Measurements from ENCODE around the gene WRNIP1.

DNA sequence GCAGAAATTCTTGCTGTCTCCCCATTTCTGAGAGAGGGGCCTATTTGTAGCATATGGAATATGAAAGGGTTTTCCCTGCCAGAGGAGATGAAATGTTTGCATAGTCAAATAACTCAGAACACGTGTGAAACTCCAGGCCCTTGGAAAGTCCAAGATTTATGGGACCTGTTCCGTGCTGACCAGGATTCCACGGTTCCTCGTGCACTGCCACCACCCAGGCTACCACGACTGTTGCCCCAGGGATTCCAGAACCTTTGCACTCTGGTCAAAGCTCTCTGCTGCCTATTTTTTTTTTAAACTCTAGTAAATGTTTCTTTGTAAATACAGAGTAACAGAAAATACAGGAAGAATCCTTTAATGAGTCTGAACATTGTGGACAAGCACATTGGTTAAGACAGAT, 49.5 kb upstream of the WRNIP1 start:
- TF ChIP-seq, protein P1, sequence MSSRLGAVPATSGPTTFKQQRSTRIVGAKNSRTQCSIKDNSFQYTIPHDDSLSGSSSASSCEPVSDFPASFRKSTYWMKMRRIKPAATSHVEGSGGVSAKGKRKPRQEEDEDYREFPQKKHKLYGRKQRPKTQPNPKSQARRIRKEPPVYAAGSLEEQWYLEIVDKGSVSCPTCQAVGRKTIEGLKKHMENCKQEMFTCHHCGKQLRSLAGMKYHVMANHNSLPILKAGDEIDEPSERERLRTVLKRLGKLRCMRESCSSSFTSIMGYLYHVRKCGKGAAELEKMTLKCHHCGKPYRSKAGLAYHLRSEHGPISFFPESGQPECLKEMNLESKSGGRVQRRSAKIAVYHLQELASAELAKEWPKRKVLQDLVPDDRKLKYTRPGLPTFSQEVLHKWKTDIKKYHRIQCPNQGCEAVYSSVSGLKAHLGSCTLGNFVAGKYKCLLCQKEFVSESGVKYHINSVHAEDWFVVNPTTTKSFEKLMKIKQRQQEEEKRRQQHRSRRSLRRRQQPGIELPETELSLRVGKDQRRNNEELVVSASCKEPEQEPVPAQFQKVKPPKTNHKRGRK (CRISPR knock-in tag; IDR thresholded peaks at IDR 0.05; ENCODE audit: borderline replicate concordance) = no peak
- TF ChIP-seq, protein P2, sequence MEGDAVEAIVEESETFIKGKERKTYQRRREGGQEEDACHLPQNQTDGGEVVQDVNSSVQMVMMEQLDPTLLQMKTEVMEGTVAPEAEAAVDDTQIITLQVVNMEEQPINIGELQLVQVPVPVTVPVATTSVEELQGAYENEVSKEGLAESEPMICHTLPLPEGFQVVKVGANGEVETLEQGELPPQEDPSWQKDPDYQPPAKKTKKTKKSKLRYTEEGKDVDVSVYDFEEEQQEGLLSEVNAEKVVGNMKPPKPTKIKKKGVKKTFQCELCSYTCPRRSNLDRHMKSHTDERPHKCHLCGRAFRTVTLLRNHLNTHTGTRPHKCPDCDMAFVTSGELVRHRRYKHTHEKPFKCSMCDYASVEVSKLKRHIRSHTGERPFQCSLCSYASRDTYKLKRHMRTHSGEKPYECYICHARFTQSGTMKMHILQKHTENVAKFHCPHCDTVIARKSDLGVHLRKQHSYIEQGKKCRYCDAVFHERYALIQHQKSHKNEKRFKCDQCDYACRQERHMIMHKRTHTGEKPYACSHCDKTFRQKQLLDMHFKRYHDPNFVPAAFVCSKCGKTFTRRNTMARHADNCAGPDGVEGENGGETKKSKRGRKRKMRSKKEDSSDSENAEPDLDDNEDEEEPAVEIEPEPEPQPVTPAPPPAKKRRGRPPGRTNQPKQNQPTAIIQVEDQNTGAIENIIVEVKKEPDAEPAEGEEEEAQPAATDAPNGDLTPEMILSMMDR (IDR thresholded peaks at IDR 0.05) = no peak
- TF ChIP-seq NFE2L1 (CRISPR knock-in tag; IDR thresholded peaks at IDR 0.05) = no peak
- TF ChIP-seq, protein P3, sequence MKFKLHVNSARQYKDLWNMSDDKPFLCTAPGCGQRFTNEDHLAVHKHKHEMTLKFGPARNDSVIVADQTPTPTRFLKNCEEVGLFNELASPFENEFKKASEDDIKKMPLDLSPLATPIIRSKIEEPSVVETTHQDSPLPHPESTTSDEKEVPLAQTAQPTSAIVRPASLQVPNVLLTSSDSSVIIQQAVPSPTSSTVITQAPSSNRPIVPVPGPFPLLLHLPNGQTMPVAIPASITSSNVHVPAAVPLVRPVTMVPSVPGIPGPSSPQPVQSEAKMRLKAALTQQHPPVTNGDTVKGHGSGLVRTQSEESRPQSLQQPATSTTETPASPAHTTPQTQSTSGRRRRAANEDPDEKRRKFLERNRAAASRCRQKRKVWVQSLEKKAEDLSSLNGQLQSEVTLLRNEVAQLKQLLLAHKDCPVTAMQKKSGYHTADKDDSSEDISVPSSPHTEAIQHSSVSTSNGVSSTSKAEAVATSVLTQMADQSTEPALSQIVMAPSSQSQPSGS (CRISPR knock-in tag; IDR thresholded peaks at IDR 0.05; ENCODE audit: borderline replicate concordance, low read depth) = no peak
- TF ChIP-seq, protein P4, sequence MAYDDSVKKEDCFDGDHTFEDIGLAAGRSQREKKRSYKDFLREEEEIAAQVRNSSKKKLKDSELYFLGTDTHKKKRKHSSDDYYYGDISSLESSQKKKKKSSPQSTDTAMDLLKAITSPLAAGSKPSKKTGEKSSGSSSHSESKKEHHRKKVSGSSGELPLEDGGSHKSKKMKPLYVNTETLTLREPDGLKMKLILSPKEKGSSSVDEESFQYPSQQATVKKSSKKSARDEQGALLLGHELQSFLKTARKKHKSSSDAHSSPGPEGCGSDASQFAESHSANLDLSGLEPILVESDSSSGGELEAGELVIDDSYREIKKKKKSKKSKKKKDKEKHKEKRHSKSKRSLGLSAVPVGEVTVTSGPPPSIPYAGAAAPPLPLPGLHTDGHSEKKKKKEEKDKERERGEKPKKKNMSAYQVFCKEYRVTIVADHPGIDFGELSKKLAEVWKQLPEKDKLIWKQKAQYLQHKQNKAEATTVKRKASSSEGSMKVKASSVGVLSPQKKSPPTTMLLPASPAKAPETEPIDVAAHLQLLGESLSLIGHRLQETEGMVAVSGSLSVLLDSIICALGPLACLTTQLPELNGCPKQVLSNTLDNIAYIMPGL (CRISPR knock-in tag; IDR thresholded peaks at IDR 0.05) = no peak
- TF ChIP-seq RELA (CRISPR knock-in tag; IDR thresholded peaks at IDR 0.05; ENCODE audit: borderline replicate concordance) = no peak
- no peak for TF ChIP-seq ZNF219 (CRISPR knock-in tag; IDR thresholded peaks at IDR 0.05; ENCODE audit: borderline replicate concordance)
- no peak for TF ChIP-seq GRHL2 (CRISPR knock-in tag; IDR thresholded peaks at IDR 0.05; ENCODE audit: insufficient replicate concordance, severe bottlenecking)
- TF ChIP-seq, protein P5, sequence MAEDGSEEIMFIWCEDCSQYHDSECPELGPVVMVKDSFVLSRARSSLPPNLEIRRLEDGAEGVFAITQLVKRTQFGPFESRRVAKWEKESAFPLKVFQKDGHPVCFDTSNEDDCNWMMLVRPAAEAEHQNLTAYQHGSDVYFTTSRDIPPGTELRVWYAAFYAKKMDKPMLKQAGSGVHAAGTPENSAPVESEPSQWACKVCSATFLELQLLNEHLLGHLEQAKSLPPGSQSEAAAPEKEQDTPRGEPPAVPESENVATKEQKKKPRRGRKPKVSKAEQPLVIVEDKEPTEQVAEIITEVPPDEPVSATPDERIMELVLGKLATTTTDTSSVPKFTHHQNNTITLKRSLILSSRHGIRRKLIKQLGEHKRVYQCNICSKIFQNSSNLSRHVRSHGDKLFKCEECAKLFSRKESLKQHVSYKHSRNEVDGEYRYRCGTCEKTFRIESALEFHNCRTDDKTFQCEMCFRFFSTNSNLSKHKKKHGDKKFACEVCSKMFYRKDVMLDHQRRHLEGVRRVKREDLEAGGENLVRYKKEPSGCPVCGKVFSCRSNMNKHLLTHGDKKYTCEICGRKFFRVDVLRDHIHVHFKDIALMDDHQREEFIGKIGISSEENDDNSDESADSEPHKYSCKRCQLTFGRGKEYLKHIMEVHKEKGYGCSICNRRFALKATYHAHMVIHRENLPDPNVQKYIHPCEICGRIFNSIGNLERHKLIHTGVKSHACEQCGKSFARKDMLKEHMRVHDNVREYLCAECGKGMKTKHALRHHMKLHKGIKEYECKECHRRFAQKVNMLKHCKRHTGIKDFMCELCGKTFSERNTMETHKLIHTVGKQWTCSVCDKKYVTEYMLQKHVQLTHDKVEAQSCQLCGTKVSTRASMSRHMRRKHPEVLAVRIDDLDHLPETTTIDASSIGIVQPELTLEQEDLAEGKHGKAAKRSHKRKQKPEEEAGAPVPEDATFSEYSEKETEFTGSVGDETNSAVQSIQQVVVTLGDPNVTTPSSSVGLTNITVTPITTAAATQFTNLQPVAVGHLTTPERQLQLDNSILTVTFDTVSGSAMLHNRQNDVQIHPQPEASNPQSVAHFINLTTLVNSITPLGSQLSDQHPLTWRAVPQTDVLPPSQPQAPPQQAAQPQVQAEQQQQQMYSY (CRISPR knock-in tag; IDR thresholded peaks at IDR 0.05) = no peak

Data from WTC11 (cell line).